GM23338 (cell line): Measurements from ENCODE around the gene SBK3. TPM values are rescaled to one million over a fixed set of nuclear protein-coding genes. Genes with fewer than 3 reads are reported as not detected.

Source experiments
- ATAC-seq: fragments of 200-7000 bp; cut with Tn5 transposase; 3 replicates; pipeline ENCODE4 v1.9.1; 2020
- DNase-seq: peaks from one replicate; pipeline ENCODE4 v3.0.0-alpha.2; 2015; ENCODE audit warnings: low spot score
- H2AFZ ChIP-seq: fragments of 200-600 bp; sonication (generic); 2 replicates; pipeline ENCODE4 v1.8.0; 2016; ENCODE audit warnings: antibody characterized with exemption, mild to moderate bottlenecking, moderate library complexity
- H3F3A ChIP-seq: fragments of 200-600 bp; sonication (generic); replicated peaks from 2 replicates; pipeline ENCODE4 v1.8.0; 2017; ENCODE audit warnings: antibody characterized with exemption, mixed run types, low read depth
- H3K27ac ChIP-seq: fragments of 200-600 bp; sonication (generic); 2 replicates; pipeline ENCODE4 v1.6.1; 2016; ENCODE audit warnings: low read depth
- H3K27me3 ChIP-seq: fragments of 200-600 bp; sonication (generic); 2 replicates; pipeline ENCODE4 v1.8.0; 2016; ENCODE audit warnings: mild to moderate bottlenecking, mixed run types, moderate library complexity; ENCODE audit not compliant: insufficient read depth
- H3K36me3 ChIP-seq: fragments of 200-600 bp; sonication (generic); 2 replicates; pipeline ENCODE4 v1.8.0; 2016; ENCODE audit warnings: mild to moderate bottlenecking; ENCODE audit not compliant: insufficient read depth
- H3K4me1 ChIP-seq: fragments of 200-600 bp; sonication (generic); 2 replicates; pipeline ENCODE4 v1.8.0; 2016; ENCODE audit warnings: mild to moderate bottlenecking, moderate library complexity; ENCODE audit not compliant: insufficient read depth
- H3K4me2 ChIP-seq: fragments of 200-600 bp; sonication (generic); 2 replicates; pipeline ENCODE4 v1.7.1; 2017; ENCODE audit warnings: mixed run types
- H3K4me3 ChIP-seq: fragments of 200-600 bp; sonication (generic); 2 replicates; pipeline ENCODE4 v1.6.1; 2016; ENCODE audit warnings: mixed run types
- H3K79me2 ChIP-seq: fragments of 200-600 bp; sonication (generic); replicated peaks from 2 replicates; pipeline ENCODE4 v1.8.0; 2017; ENCODE audit warnings: mild to moderate bottlenecking; ENCODE audit not compliant: insufficient read depth
- H3K9me2 ChIP-seq: fragments of 200-600 bp; sonication (generic); 2 replicates; pipeline ENCODE4 v1.8.0; 2017; ENCODE audit not compliant: insufficient read depth
- H4K20me1 ChIP-seq: fragments of 200-600 bp; sonication (generic); replicated peaks from 2 replicates; pipeline ENCODE4 v1.8.0; 2017; ENCODE audit warnings: mild to moderate bottlenecking; ENCODE audit not compliant: insufficient read depth
- H3K27ac Mint-ChIP-seq: 2 replicates; pipeline ENCODE4 v1.8.0; 2020; ENCODE audit warnings: inconsistent platforms, mild to moderate bottlenecking, moderate library complexity, mixed read lengths
- H3K27me3 Mint-ChIP-seq: 3 replicates; pipeline ENCODE4 v1.8.0; 2022; ENCODE audit warnings: low read depth, mild to moderate bottlenecking, moderate library complexity, mixed read lengths, inconsistent platforms; ENCODE audit not compliant: insufficient read depth, poor library complexity
- H3K36me3 Mint-ChIP-seq: 3 replicates; pipeline ENCODE4 v1.8.0; 2021; ENCODE audit warnings: low read depth, mild to moderate bottlenecking, inconsistent platforms, moderate library complexity, mixed read lengths
- H3K4me1 Mint-ChIP-seq: 3 replicates; pipeline ENCODE4 v1.8.0; 2020; ENCODE audit warnings: mild to moderate bottlenecking, inconsistent platforms, mixed read lengths
- H3K4me3 Mint-ChIP-seq: 3 replicates; pipeline ENCODE4 v1.8.0; 2021; ENCODE audit warnings: moderate library complexity, mild to moderate bottlenecking, inconsistent platforms, mixed read lengths
- H3K9me3 Mint-ChIP-seq: 3 replicates; pipeline ENCODE4 v1.8.0; 2020; ENCODE audit warnings: moderate library complexity, mild to moderate bottlenecking, inconsistent platforms, mixed read lengths
- CREB1 ChIP-seq: fragments of 250-450 bp; sonication (Bioruptor Pico); IDR thresholded peaks from 2 replicates; pipeline ENCODE4 v1.5.0; 2020; ENCODE audit warnings: low read depth, mild to moderate bottlenecking, moderate library complexity
- EZH2 ChIP-seq: fragments of 200-600 bp; sonication (generic); IDR thresholded peaks from one replicate; pipeline ENCODE4 v1.8.0; 2017; ENCODE audit warnings: antibody characterized with exemption, mild to moderate bottlenecking, low read depth; ENCODE audit not compliant: unreplicated experiment
- EZH2phosphoT487 ChIP-seq: fragments of 200-600 bp; sonication (generic); IDR thresholded peaks from one replicate; pipeline ENCODE4 v1.8.1; 2018; ENCODE audit warnings: antibody characterized with exemption; ENCODE audit not compliant: unreplicated experiment
- JUNB ChIP-seq: IDR thresholded peaks from one replicate; pipeline ENCODE4 v1.6.1; 2016; ENCODE audit warnings: antibody characterized with exemption; ENCODE audit not compliant: unreplicated experiment
- NANOG ChIP-seq: IDR thresholded peaks from 2 replicates; pipeline ENCODE4 v1.6.1; 2016; ENCODE audit warnings: antibody characterized with exemption, borderline replicate concordance
- POLR2AphosphoS5 ChIP-seq: IDR thresholded peaks from 2 replicates; pipeline ENCODE4 v1.6.1; 2016; ENCODE audit warnings: antibody characterized with exemption, low read depth
- STAT1 ChIP-seq: IDR thresholded peaks from one replicate; pipeline ENCODE4 v1.6.1; 2016; ENCODE audit warnings: antibody characterized with exemption; ENCODE audit not compliant: unreplicated experiment
- ZNF114 ChIP-seq: fragments of 250-450 bp; sonication (Bioruptor Pico); IDR thresholded peaks from 2 replicates; pipeline ENCODE4 v1.5.0; 2020; ENCODE audit warnings: mild to moderate bottlenecking, moderate library complexity
- polyA plus RNA-seq: library from polyadenylated mRNA; unstranded; fragments of >200 nt; fragmentation: Nextera tagmentation; extraction: Ambion mirVana; gene quantifications from 2 replicates; pipeline ENCODE4 v1.2.1, GENCODE V29; 2016
- total RNA-seq: library from RNA; depleted of rRNA; stranded (reverse); fragments of >200 nt; shearing (Covaris generic); gene quantifications from 2 replicates; pipeline ENCODE4 v1.2.3, GENCODE V29; 2014
- TF ChIP-seq, protein P1 (sequence below): IDR thresholded peaks from one replicate; pipeline ENCODE4 v1.6.1; 2018; ENCODE audit warnings: antibody characterized with exemption; ENCODE audit not compliant: unreplicated experiment
- TF ChIP-seq, protein P2 (sequence below): fragments of 250-450 bp; sonication (Bioruptor Pico); IDR thresholded peaks from 2 replicates; pipeline ENCODE4 v1.5.0; 2020; ENCODE audit warnings: mild to moderate bottlenecking, moderate library complexity
- TF ChIP-seq, protein P3 (sequence below): IDR thresholded peaks from 2 replicates; pipeline ENCODE4 v1.6.1; 2016; ENCODE audit warnings: antibody characterized with exemption
- TF ChIP-seq, protein P4 (sequence below), 2 experiments: fragments of 200-600 bp in 1 of 2; sonication (generic) in 1 of 2; conservative IDR thresholded peaks; 2 replicates each; pipeline versions ENCODE4 v1.5.1 to v1.6.1; 2016 to 2017; ENCODE audit warnings: antibody characterized with exemption in 2 of 2, low read depth in 2 of 2, mild to moderate bottlenecking in 2 of 2, moderate library complexity in 1 of 2

Gene SBK3
- total and polyA plus RNA-seq, 2 experiments from 2014 or later: 0.27 to 0.94 TPM

DNA sequence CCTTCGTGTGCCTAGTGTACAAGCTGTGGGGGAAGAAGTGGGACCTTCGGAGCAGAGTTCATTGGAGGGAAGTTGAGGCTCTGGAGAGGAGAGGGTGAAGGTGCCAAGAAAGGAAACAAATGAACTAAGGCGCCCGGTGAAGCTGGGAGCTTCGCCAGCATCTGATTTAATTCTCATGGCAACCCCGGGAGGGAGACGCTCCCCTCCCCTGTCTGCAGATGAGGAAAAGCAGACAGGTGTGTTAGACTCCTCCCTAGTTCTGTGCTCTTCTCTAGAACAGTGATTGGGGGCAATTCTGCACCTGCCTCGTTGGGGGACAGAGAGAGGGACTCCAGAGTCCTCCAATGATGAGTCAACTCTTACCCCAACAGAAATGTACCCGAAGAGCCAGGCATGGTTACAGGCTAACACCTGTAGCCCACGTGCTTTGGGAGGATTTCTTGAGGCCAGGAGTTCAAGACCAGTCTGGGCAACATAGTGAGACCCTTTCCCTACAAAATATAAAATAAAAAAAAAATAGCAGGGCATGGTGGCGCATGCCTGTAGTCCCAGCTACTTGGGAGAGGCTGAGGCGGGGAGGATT is 52.9 kb downstream of the SBK3 start:
- Mint-ChIP-seq H3K27me3 (peaks cover 7% of the 10 kb centered on the region), H3K4me1 (peaks cover 25% of the 10 kb centered on the region), H3K9me3 (no peaks in the 10 kb centered on the region; the same call in 1 of the 3 replicates), H3K4me3 (no peak overlapping the region), H3K27ac (no peak overlapping the region), H3K36me3 (no peaks in the 10 kb centered on the region)
- DNase-seq: no peak
- Histone ChIP-seq H3K27ac (no peak overlapping the region), H3F3A (peaks cover 4% of the 10 kb centered on the region), H2AFZ (no peak overlapping the region), H3K27me3 (no peaks in the 10 kb centered on the region), H3K4me2 (no peak overlapping the region), H3K79me2 (no peaks in the 10 kb centered on the region), H3K4me3 (no peak overlapping the region), H3K4me1 (peaks cover 14% of the 10 kb centered on the region; the same call in 1 of the 2 replicates), H3K9me2 (no peaks in the 10 kb centered on the region), H3K36me3 (no peaks in the 10 kb centered on the region), H4K20me1 (no peaks in the 10 kb centered on the region)
- no peak for ATAC-seq
- no peak for TF ChIP-seq NANOG
- TF ChIP-seq EZH2: no peak
- no peak for TF ChIP-seq EZH2phosphoT487
- TF ChIP-seq ZNF114 (CRISPR knock-in tag): no peak
- TF ChIP-seq, protein P1, sequence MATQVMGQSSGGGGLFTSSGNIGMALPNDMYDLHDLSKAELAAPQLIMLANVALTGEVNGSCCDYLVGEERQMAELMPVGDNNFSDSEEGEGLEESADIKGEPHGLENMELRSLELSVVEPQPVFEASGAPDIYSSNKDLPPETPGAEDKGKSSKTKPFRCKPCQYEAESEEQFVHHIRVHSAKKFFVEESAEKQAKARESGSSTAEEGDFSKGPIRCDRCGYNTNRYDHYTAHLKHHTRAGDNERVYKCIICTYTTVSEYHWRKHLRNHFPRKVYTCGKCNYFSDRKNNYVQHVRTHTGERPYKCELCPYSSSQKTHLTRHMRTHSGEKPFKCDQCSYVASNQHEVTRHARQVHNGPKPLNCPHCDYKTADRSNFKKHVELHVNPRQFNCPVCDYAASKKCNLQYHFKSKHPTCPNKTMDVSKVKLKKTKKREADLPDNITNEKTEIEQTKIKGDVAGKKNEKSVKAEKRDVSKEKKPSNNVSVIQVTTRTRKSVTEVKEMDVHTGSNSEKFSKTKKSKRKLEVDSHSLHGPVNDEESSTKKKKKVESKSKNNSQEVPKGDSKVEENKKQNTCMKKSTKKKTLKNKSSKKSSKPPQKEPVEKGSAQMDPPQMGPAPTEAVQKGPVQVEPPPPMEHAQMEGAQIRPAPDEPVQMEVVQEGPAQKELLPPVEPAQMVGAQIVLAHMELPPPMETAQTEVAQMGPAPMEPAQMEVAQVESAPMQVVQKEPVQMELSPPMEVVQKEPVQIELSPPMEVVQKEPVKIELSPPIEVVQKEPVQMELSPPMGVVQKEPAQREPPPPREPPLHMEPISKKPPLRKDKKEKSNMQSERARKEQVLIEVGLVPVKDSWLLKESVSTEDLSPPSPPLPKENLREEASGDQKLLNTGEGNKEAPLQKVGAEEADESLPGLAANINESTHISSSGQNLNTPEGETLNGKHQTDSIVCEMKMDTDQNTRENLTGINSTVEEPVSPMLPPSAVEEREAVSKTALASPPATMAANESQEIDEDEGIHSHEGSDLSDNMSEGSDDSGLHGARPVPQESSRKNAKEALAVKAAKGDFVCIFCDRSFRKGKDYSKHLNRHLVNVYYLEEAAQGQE: no peak
- no peak for TF ChIP-seq STAT1
- TF ChIP-seq, protein P2, sequence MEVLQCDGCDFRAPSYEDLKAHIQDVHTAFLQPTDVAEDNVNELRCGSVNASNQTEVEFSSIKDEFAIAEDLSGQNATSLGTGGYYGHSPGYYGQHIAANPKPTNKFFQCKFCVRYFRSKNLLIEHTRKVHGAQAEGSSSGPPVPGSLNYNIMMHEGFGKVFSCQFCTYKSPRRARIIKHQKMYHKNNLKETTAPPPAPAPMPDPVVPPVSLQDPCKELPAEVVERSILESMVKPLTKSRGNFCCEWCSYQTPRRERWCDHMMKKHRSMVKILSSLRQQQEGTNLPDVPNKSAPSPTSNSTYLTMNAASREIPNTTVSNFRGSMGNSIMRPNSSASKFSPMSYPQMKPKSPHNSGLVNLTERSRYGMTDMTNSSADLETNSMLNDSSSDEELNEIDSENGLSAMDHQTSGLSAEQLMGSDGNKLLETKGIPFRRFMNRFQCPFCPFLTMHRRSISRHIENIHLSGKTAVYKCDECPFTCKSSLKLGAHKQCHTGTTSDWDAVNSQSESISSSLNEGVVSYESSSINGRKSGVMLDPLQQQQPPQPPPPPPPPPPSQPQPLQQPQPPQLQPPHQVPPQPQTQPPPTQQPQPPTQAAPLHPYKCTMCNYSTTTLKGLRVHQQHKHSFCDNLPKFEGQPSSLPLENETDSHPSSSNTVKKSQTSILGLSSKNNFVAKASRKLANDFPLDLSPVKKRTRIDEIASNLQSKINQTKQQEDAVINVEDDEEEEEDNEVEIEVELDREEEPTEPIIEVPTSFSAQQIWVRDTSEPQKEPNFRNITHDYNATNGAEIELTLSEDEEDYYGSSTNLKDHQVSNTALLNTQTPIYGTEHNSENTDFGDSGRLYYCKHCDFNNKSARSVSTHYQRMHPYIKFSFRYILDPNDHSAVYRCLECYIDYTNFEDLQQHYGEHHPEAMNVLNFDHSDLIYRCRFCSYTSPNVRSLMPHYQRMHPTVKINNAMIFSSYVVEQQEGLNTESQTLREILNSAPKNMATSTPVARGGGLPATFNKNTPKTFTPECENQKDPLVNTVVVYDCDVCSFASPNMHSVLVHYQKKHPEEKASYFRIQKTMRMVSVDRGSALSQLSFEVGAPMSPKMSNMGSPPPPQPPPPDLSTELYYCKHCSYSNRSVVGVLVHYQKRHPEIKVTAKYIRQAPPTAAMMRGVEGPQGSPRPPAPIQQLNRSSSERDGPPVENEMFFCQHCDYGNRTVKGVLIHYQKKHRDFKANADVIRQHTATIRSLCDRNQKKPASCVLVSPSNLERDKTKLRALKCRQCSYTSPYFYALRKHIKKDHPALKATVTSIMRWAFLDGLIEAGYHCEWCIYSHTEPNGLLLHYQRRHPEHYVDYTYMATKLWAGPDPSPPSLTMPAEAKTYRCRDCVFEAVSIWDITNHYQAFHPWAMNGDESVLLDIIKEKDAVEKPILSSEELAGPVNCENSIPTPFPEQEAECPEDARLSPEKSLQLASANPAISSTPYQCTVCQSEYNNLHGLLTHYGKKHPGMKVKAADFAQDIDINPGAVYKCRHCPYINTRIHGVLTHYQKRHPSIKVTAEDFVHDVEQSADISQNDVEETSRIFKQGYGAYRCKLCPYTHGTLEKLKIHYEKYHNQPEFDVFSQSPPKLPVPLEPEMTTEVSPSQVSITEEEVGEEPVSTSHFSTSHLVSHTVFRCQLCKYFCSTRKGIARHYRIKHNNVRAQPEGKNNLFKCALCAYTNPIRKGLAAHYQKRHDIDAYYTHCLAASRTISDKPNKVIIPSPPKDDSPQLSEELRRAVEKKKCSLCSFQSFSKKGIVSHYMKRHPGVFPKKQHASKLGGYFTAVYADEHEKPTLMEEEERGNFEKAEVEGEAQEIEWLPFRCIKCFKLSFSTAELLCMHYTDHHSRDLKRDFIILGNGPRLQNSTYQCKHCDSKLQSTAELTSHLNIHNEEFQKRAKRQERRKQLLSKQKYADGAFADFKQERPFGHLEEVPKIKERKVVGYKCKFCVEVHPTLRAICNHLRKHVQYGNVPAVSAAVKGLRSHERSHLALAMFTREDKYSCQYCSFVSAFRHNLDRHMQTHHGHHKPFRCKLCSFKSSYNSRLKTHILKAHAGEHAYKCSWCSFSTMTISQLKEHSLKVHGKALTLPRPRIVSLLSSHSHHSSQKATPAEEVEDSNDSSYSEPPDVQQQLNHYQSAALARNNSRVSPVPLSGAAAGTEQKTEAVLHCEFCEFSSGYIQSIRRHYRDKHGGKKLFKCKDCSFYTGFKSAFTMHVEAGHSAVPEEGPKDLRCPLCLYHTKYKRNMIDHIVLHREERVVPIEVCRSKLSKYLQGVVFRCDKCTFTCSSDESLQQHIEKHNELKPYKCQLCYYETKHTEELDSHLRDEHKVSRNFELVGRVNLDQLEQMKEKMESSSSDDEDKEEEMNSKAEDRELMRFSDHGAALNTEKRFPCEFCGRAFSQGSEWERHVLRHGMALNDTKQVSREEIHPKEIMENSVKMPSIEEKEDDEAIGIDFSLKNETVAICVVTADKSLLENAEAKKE (CRISPR knock-in tag): no peak
- TF ChIP-seq POLR2AphosphoS5: no peak
- TF ChIP-seq, protein P3, sequence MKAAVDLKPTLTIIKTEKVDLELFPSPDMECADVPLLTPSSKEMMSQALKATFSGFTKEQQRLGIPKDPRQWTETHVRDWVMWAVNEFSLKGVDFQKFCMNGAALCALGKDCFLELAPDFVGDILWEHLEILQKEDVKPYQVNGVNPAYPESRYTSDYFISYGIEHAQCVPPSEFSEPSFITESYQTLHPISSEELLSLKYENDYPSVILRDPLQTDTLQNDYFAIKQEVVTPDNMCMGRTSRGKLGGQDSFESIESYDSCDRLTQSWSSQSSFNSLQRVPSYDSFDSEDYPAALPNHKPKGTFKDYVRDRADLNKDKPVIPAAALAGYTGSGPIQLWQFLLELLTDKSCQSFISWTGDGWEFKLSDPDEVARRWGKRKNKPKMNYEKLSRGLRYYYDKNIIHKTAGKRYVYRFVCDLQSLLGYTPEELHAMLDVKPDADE: no peak
- TF ChIP-seq, protein P4, sequence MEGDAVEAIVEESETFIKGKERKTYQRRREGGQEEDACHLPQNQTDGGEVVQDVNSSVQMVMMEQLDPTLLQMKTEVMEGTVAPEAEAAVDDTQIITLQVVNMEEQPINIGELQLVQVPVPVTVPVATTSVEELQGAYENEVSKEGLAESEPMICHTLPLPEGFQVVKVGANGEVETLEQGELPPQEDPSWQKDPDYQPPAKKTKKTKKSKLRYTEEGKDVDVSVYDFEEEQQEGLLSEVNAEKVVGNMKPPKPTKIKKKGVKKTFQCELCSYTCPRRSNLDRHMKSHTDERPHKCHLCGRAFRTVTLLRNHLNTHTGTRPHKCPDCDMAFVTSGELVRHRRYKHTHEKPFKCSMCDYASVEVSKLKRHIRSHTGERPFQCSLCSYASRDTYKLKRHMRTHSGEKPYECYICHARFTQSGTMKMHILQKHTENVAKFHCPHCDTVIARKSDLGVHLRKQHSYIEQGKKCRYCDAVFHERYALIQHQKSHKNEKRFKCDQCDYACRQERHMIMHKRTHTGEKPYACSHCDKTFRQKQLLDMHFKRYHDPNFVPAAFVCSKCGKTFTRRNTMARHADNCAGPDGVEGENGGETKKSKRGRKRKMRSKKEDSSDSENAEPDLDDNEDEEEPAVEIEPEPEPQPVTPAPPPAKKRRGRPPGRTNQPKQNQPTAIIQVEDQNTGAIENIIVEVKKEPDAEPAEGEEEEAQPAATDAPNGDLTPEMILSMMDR (conservative IDR thresholded peaks at IDR 0.05; ENCODE audit: low read depth in 2 of 2): no peak
- no peak for TF ChIP-seq CREB1
- no peak for TF ChIP-seq JUNB
